Endothelial cell of umbilical vein (primary cell): ENCODE measurements around the gene ZNF428. TPM values are rescaled to one million over a fixed set of nuclear protein-coding genes. Genes with fewer than 3 reads are reported as not detected.

Experiments
- BruUV-seq: library from RNA; stranded (reverse); fragments of 400-500 nt; replicated peaks from 2 replicates; lab custom pipeline; 2021; lab: Mats Ljungman, UMichigan
- CTCF ChIA-PET: fragments of 300-600, 350-600 bp; sonication (Branson Sonifier 250); formaldehyde crosslinking; loops from one replicate; lab custom pipeline; 2021; ENCODE audit warnings: antibody characterized with exemption, inconsistent platforms; lab: Charles Lee
- POLR2A ChIA-PET: fragments of 300-600, 350-600 bp; sonication (Branson Sonifier 250); formaldehyde crosslinking; loops from one replicate; lab custom pipeline; 2021; ENCODE audit warnings: antibody characterized with exemption, inconsistent platforms; lab: Charles Lee
- DNase-seq: peaks from one replicate; pipeline ENCODE4 v3.0.0-alpha.2; 2011; ENCODE audit warnings: low read depth, low spot score
- FAIRE-seq: peaks from 2 replicates; lab custom pipeline; 2011; peaks lifted over from hg19 to GRCh38; lab: Jason Lieb, UNC
- H2AFZ ChIP-seq: 2 replicates; pipeline ENCODE4 v1.6.0; 2012; ENCODE audit warnings: low read depth, low read length, control low read depth, inconsistent platforms
- H3K27ac ChIP-seq: 2 replicates; pipeline ENCODE4 v1.5.1; 2011; ENCODE audit warnings: low read depth, mild to moderate bottlenecking, control low read depth, low read length, moderate library complexity; ENCODE audit not compliant: insufficient read depth
- H3K27me3 ChIP-seq, 2 experiments: 2 replicates each; pipeline versions ENCODE4 v1.6.0 to v1.6.1; 2011; ENCODE audit warnings: low read length in 2 of 2, mixed read lengths in 1 of 2; ENCODE audit not compliant: control insufficient read depth in 2 of 2, insufficient read depth in 2 of 2
- H3K36me3 ChIP-seq, 2 experiments: 2 replicates in 1 of 2; 3 replicates in 1 of 2; pipeline ENCODE4 v1.5.1; 2011; ENCODE audit warnings: low read length in 2 of 2, mild to moderate bottlenecking in 1 of 2, moderate library complexity in 1 of 2; ENCODE audit not compliant: control insufficient read depth in 2 of 2, insufficient read depth in 2 of 2; ENCODE audit errors: extremely low read depth in 1 of 2
- H3K4me1 ChIP-seq: 3 replicates; pipeline ENCODE4 v1.5.1; 2011; ENCODE audit warnings: mild to moderate bottlenecking, low read length; ENCODE audit not compliant: control insufficient read depth, insufficient read depth; ENCODE audit errors: extremely low read depth
- H3K4me2 ChIP-seq: 2 replicates; pipeline ENCODE4 v1.6.1; 2011; ENCODE audit warnings: low read length, control low read depth, mixed read lengths; ENCODE audit not compliant: insufficient read depth
- H3K4me3 ChIP-seq, 3 experiments: fragments of 200-600 bp in 1 of 3; sonication (generic), shearing (Covaris generic) in 1 of 3; replicated peaks in 1 of 3; 2 replicates each; pipeline ENCODE4 v1.5.1; 2011 to 2016; ENCODE audit warnings: control low read depth in 3 of 3, low read length in 3 of 3, mild to moderate bottlenecking in 2 of 3, inconsistent platforms in 1 of 3, low read depth in 1 of 3, moderate library complexity in 1 of 3; ENCODE audit not compliant: insufficient read depth in 1 of 3
- H3K79me2 ChIP-seq: 2 replicates; pipeline ENCODE4 v1.6.0; 2012; ENCODE audit warnings: low read length, inconsistent platforms; ENCODE audit not compliant: control insufficient read depth, insufficient read depth
- H3K9ac ChIP-seq: replicated peaks from 2 replicates; pipeline ENCODE3; 2011; ENCODE audit warnings: low read length, control low read depth; ENCODE audit not compliant: insufficient read depth; ENCODE audit errors: extremely low read depth
- H3K9me1 ChIP-seq: replicated peaks from 3 replicates; pipeline ENCODE4 v1.6.0; 2011; ENCODE audit warnings: mild to moderate bottlenecking, low read length; ENCODE audit not compliant: control insufficient read depth, insufficient read depth; ENCODE audit errors: extremely low read depth
- H3K9me3 ChIP-seq: replicated peaks from 2 replicates; pipeline ENCODE4 v1.5.1; 2012; ENCODE audit warnings: low read length, inconsistent platforms; ENCODE audit not compliant: control insufficient read depth, insufficient read depth
- H4K20me1 ChIP-seq: replicated peaks from 2 replicates; pipeline ENCODE3; 2011; ENCODE audit warnings: mild to moderate bottlenecking, low read length; ENCODE audit not compliant: control insufficient read depth, insufficient read depth; ENCODE audit errors: extremely low read depth
- CTCF ChIP-seq, 2 donors: IDR thresholded peaks; 1 replicate in 1 of 2; 2 replicates in 1 of 2; pipeline ENCODE4 v1.5.1; 2011; ENCODE audit warnings: low read length in 2 of 2, mild to moderate bottlenecking in 2 of 2, moderate library complexity in 2 of 2, control low read depth in 1 of 2, inconsistent platforms in 1 of 2, low read depth in 1 of 2; ENCODE audit not compliant: insufficient read depth in 1 of 2; ENCODE audit errors: extremely low read depth in 1 of 2
- EZH2 ChIP-seq: IDR thresholded peaks from 2 replicates; pipeline ENCODE4 v1.6.1; 2012; ENCODE audit warnings: borderline replicate concordance, low read depth, mild to moderate bottlenecking, moderate library complexity, low read length, inconsistent platforms; ENCODE audit not compliant: severe bottlenecking
- FOS ChIP-seq: IDR thresholded peaks from 2 replicates; pipeline ENCODE4 v1.6.1; 2011; ENCODE audit warnings: mild to moderate bottlenecking, low read length, moderate library complexity, borderline replicate concordance; ENCODE audit not compliant: insufficient read depth
- GATA2 ChIP-seq: IDR thresholded peaks from 2 replicates; pipeline ENCODE4 v1.7.0; 2011; ENCODE audit warnings: low read depth, mild to moderate bottlenecking, moderate library complexity, mixed read lengths, low read length; ENCODE audit not compliant: insufficient read length, insufficient read depth
- JUN ChIP-seq: IDR thresholded peaks from 2 replicates; pipeline ENCODE4 v1.6.1; 2011; ENCODE audit warnings: borderline replicate concordance, low read depth; ENCODE audit not compliant: insufficient read length, insufficient read depth
- MAX ChIP-seq: IDR thresholded peaks from 2 replicates; pipeline ENCODE4 v1.6.1; 2011; ENCODE audit not compliant: insufficient read depth, insufficient read length
- MYC ChIP-seq: IDR thresholded peaks from one replicate; pipeline ENCODE4 v1.6.1; 2011; ENCODE audit warnings: mild to moderate bottlenecking, low read depth, low read length
- POLR2A ChIP-seq: IDR thresholded peaks from 2 replicates; pipeline ENCODE4 v1.6.1; 2012; ENCODE audit warnings: low read depth, mild to moderate bottlenecking, control low read depth, low read length
- POLR2AphosphoS5 ChIP-seq: IDR thresholded peaks from 2 replicates; pipeline ENCODE4 v1.6.1; 2012; ENCODE audit warnings: low read depth, mild to moderate bottlenecking, control low read depth, low read length, moderate library complexity; ENCODE audit not compliant: insufficient read depth
- dilution Hi-C: fragments of 300-500 bp; cut with MboI; formaldehyde crosslinking; loops from one replicate; pipeline ENCODE4 v1.15.0; 2019; ENCODE audit warnings: low sequenced_read_pairs; ENCODE audit not compliant: extremely low pct_ligation_motif_present
- intact Hi-C: fragments of 100-400 bp; cut with micrococcal nuclease; formaldehyde crosslinking; loops from one replicate; pipeline ENCODE4 v1.10.0; 2022
- polyA plus RNA-seq, 4 experiments: library from polyadenylated mRNA; depleted of rRNA in 3 of 4; stranded (reverse) in 3 of 4; unstranded in 1 of 4; fragments of >200 nt; gene quantifications; 2 replicates each; pipeline versions ENCODE4 v1.2.1 to v1.2.3, GENCODE V29; 2011 to 2012; ENCODE audit warnings: missing spikeins in 1 of 4
- total RNA-seq: library from RNA; stranded (reverse); gene quantifications from 2 replicates; pipeline ENCODE4 v1.2.3, GENCODE V29; 2021

ZNF428 gene
- total and polyA plus RNA-seq, 2 donors (not counting 3 experiments of a cell fraction or from before 2014, with no cell fraction given) = 29.2 to 56.2 TPM

DNA sequence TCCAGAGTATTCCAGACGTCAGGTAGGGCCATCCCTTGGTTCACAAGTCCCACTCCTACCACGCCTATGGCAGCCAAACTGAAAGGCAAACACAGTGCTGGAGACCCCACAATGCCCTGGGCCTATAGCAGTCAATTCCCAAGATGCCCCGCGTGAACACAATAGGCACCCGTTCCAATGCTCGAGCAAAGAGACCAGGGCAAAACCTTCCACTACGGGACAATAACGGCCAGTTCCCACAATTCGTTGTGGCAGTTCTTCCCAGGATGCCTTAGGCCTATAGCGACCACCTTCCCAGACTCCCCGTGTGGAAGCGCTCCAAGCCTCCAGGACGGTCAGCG lies 538 bp downstream of the ZNF428 start:
- intact Hi-C loops = loop anchor here (1.0 to 2.0 kb wide), 3 partner anchors 23 to 50 kb away; partner anchors contain the start of genes IRGQ, PINLYP, XRCC1 and ZNF576
- peak; percentile 96 for FAIRE-seq
- no peaks in the 10 kb centered on the region for H4K20me1 ChIP-seq
- H2AFZ ChIP-seq = peak overlapping the region; percentile 89
- DNase-seq = peak; percentile 74
- no peak for TF ChIP-seq FOS
- TF ChIP-seq POLR2A = peak; percentile 60
- TF ChIP-seq CTCF (IDR thresholded peaks at IDR 0.05; ENCODE audit: extremely low read depth in 1 of 2, insufficient read depth in 1 of 2, low read depth in 1 of 2, low read length in 2 of 2) = no peak
- TF ChIP-seq POLR2AphosphoS5 = peak; percentile 5
- BruUV-seq = TSS peak; percentile 82
- ChIA-PET CTCF (no interaction called here), POLR2A (no interaction called here)
- H3K9ac ChIP-seq = peak overlapping the region; percentile 95
- H3K36me3 ChIP-seq = peaks cover 0 to 2% of the 10 kb centered on the region in 2 experiments
- H3K4me3 ChIP-seq = peak overlapping the region; percentile 31 to 75 (median 47)
- H3K79me2 ChIP-seq = peaks cover 24% of the 10 kb centered on the region
- dilution Hi-C loops = no loop called here
- peaks cover 12% of the 10 kb centered on the region for H3K4me1 ChIP-seq
- no peaks in the 10 kb centered on the region for H3K9me3 ChIP-seq
- H3K9me1 ChIP-seq = no peaks in the 10 kb centered on the region
- peak overlapping the region; percentile 88 for H3K27ac ChIP-seq
- H3K4me2 ChIP-seq = peak overlapping the region; percentile 87
- no peaks in the 10 kb centered on the region for H3K27me3 ChIP-seq

- Histone ChIP-seq H3K4me1 (peaks cover 12% of the 10 kb centered on the region), H3K27me3 (no peaks in the 10 kb centered on the region), H2AFZ (no peak overlapping the region), H3K27ac (no peak overlapping the region), H4K20me1 (no peaks in the 10 kb centered on the region), H3K4me3 (no peak overlapping the region), H3K9me3 (no peaks in the 10 kb centered on the region), H3K9ac (no peak overlapping the region), H3K36me3 (peaks cover 0 to 19% of the 10 kb centered on the region in 2 experiments), H3K9me1 (no peaks in the 10 kb centered on the region), H3K79me2 (peaks cover 24% of the 10 kb centered on the region), H3K4me2 (no peak overlapping the region)
- no peak for TF ChIP-seq FOS
- TF ChIP-seq MAX = no peak
- no peak for TF ChIP-seq EZH2
- TF ChIP-seq GATA2 = no peak
- no peak for TF ChIP-seq JUN
- no peak for TF ChIP-seq POLR2A
- no peak for TF ChIP-seq MYC
- TF ChIP-seq CTCF (IDR thresholded peaks at IDR 0.05; ENCODE audit: extremely low read depth in 1 of 2, insufficient read depth in 1 of 2, low read depth in 1 of 2, low read length in 2 of 2) = no peak
- TF ChIP-seq POLR2AphosphoS5 = no peak
- ChIA-PET CTCF (interaction anchor here (0.7 kb wide), 1 partner anchor 9 kb away, joined by 3 read pairs; no protein-coding TSS in a partner anchor), POLR2A (no interaction called here)
- BruUV-seq = no TSS peak
- DNase-seq = no peak
- no peak for FAIRE-seq
- intact Hi-C loops = no loop called here
- dilution Hi-C loops = no loop called here
Observed at GRCh38 chr19:43616954-43617353, 2.5 kb downstream of the ZNF428 start.
